Activated CD4-positive, alpha-beta memory T cell treated with anti-CD3 and anti-CD28 coated beads for 36 hours (primary cell): ENCODE measurements around the gene XNDC1N. TPM values are rescaled to one million over a fixed set of nuclear protein-coding genes. Genes with fewer than 3 reads are reported as not detected.

ENCODE experiments used
- CTCF ChIA-PET: fragments of 350-600 bp; sonication (Branson Sonifier 250); formaldehyde crosslinking; loops from one replicate; lab custom pipeline; 2021; ENCODE audit warnings: antibody characterized with exemption, inconsistent platforms; lab: Charles Lee
- POLR2A ChIA-PET: fragments of 350-600 bp; sonication (Branson Sonifier 250); formaldehyde crosslinking; loops from one replicate; lab custom pipeline; 2021; ENCODE audit warnings: antibody characterized with exemption; lab: Charles Lee
- DNase-seq: peaks from one replicate; pipeline ENCODE4 v3.0.0-alpha.2; 2020
- H3K27ac Mint-ChIP-seq: one replicate; pipeline ENCODE4 v1.8.0; 2021; ENCODE audit warnings: mixed read lengths
- H3K27me3 Mint-ChIP-seq: one replicate; pipeline ENCODE4 v1.8.0; 2021; ENCODE audit warnings: mixed read lengths
- H3K36me3 Mint-ChIP-seq: one replicate; pipeline ENCODE4 v1.8.0; 2021; ENCODE audit warnings: mixed read lengths
- H3K4me1 Mint-ChIP-seq: one replicate; pipeline ENCODE4 v1.8.0; 2021; ENCODE audit warnings: low read depth, mixed read lengths
- H3K4me3 Mint-ChIP-seq: one replicate; pipeline ENCODE4 v1.8.0; 2021; ENCODE audit warnings: mild to moderate bottlenecking, mixed read lengths
- H3K9me3 Mint-ChIP-seq: one replicate; pipeline ENCODE4 v1.8.0; 2021; ENCODE audit warnings: mixed read lengths
- intact Hi-C: fragments of 100-400 bp; cut with micrococcal nuclease; formaldehyde crosslinking; loops from one replicate; pipeline ENCODE4 v1.15.1; 2023
- total RNA-seq, 2 experiments: library from RNA; stranded (reverse); gene quantifications; one replicate each; pipeline ENCODE4 v1.2.3, GENCODE V29; 2021

Gene XNDC1N
- total RNA-seq, 2 experiments from 2014 or later = 12.4 to 13.2 TPM

GRCh38 chr11:71949034-71949433, 20.6 kb upstream of the XNDC1N start:
- intact Hi-C loops = no loop called here
- ChIA-PET CTCF (interaction anchor here (0.6 to 1.9 kb wide), 3 partner anchors 29 to 234 kb away, joined by 4 to 11 read pairs (median 5); no protein-coding TSS in a partner anchor), POLR2A (interaction anchor here (0.6 kb wide), 1 partner anchor 132 kb away, joined by 4 read pairs; no protein-coding TSS in a partner anchor)
- DNase-seq = no peak
- peaks cover 13% of the 10 kb centered on the region for H3K36me3 Mint-ChIP-seq
- H3K4me1 Mint-ChIP-seq = peaks cover 29% of the 10 kb centered on the region
- H3K27ac Mint-ChIP-seq = no peak overlapping the region
- H3K9me3 Mint-ChIP-seq = no peaks in the 10 kb centered on the region
- H3K27me3 Mint-ChIP-seq = no peaks in the 10 kb centered on the region
- no peak overlapping the region for H3K4me3 Mint-ChIP-seq

- ChIA-PET CTCF (interaction anchor here (0.6 to 1.9 kb wide), 3 partner anchors 29 to 235 kb away, joined by 4 to 11 read pairs (median 5); no protein-coding TSS in a partner anchor), POLR2A (interaction anchor here (0.6 kb wide), 1 partner anchor 133 kb away, joined by 4 read pairs; no protein-coding TSS in a partner anchor)
- Mint-ChIP-seq H3K27ac (no peak overlapping the region), H3K4me1 (peaks cover 31% of the 10 kb centered on the region), H3K4me3 (no peak overlapping the region), H3K27me3 (no peaks in the 10 kb centered on the region), H3K36me3 (peaks cover 13% of the 10 kb centered on the region), H3K9me3 (no peaks in the 10 kb centered on the region)
- intact Hi-C loops = no loop called here
- DNase-seq = no peak
Measured at GRCh38 chr11:71948314-71949027, 20.1 kb upstream of the XNDC1N start.

GRCh38 chr11:71947498-71947897, 19.1 kb upstream of the XNDC1N start:
- Mint-ChIP-seq H3K4me3 (no peak overlapping the region), H3K36me3 (peaks cover 13% of the 10 kb centered on the region), H3K4me1 (peaks cover 30% of the 10 kb centered on the region), H3K27ac (peak overlapping the region; percentile 11), H3K9me3 (no peaks in the 10 kb centered on the region), H3K27me3 (no peaks in the 10 kb centered on the region)
- intact Hi-C loops = no loop called here
- no peak for DNase-seq
- ChIA-PET CTCF (no interaction called here), POLR2A (no interaction called here)

- Mint-ChIP-seq H3K4me3 (no peak overlapping the region), H3K9me3 (no peaks in the 10 kb centered on the region), H3K27ac (peak overlapping the region; percentile 32), H3K4me1 (peaks cover 29% of the 10 kb centered on the region), H3K36me3 (peaks cover 13% of the 10 kb centered on the region), H3K27me3 (no peaks in the 10 kb centered on the region)
- ChIA-PET CTCF (no interaction called here), POLR2A (interaction anchor here (0.7 kb wide), 1 partner anchor 18 kb away, joined by 3 read pairs; the partner anchor contains the start of gene XNDC1N)
- DNase-seq = peak; percentile 23
- intact Hi-C loops = no loop called here
Measured at GRCh38 chr11:71946144-71946571, 17.8 kb upstream of the XNDC1N start.

GRCh38 chr11:71940561-71941219, 12.3 kb upstream of the XNDC1N start:
- no peak overlapping the region for H3K4me3 Mint-ChIP-seq
- H3K27ac Mint-ChIP-seq = no peak overlapping the region
- peaks cover 14% of the 10 kb centered on the region for H3K4me1 Mint-ChIP-seq
- intact Hi-C loops = no loop called here
- ChIA-PET POLR2A (no interaction called here), CTCF (no interaction called here)
- no peaks in the 10 kb centered on the region for H3K27me3 Mint-ChIP-seq
- H3K9me3 Mint-ChIP-seq = no peaks in the 10 kb centered on the region
- DNase-seq = no peak
- H3K36me3 Mint-ChIP-seq = peaks cover 13% of the 10 kb centered on the region

- Mint-ChIP-seq H3K27me3 (no peaks in the 10 kb centered on the region), H3K36me3 (peaks cover 15% of the 10 kb centered on the region), H3K9me3 (no peaks in the 10 kb centered on the region), H3K4me3 (no peak overlapping the region), H3K27ac (no peak overlapping the region), H3K4me1 (peaks cover 17% of the 10 kb centered on the region)
- DNase-seq = no peak
- POLR2A ChIA-PET = no interaction called here
- CTCF ChIA-PET = no interaction called here
- intact Hi-C loops = no loop called here
Measured at GRCh38 chr11:71937826-71938225, 9.4 kb upstream of the XNDC1N start.

GRCh38 chr11:71936825-71937224, 8.4 kb upstream of the XNDC1N start:
- Mint-ChIP-seq H3K4me1 (peaks cover 23% of the 10 kb centered on the region), H3K36me3 (peaks cover 15% of the 10 kb centered on the region), H3K27ac (no peak overlapping the region), H3K4me3 (no peak overlapping the region), H3K27me3 (no peaks in the 10 kb centered on the region), H3K9me3 (no peaks in the 10 kb centered on the region)
- intact Hi-C loops = no loop called here
- DNase-seq = no peak
- CTCF ChIA-PET = no interaction called here
- POLR2A ChIA-PET = no interaction called here

- intact Hi-C loops = no loop called here
- CTCF ChIA-PET = no interaction called here
- Mint-ChIP-seq H3K4me1 (peaks cover 37% of the 10 kb centered on the region), H3K27me3 (no peaks in the 10 kb centered on the region), H3K36me3 (peaks cover 15% of the 10 kb centered on the region), H3K9me3 (no peaks in the 10 kb centered on the region), H3K4me3 (no peak overlapping the region), H3K27ac (no peak overlapping the region)
- POLR2A ChIA-PET = no interaction called here
- no peak for DNase-seq
Measured at GRCh38 chr11:71935338-71935925, 7.0 kb upstream of the XNDC1N start.

- H3K27ac Mint-ChIP-seq = peak overlapping the region; percentile 2
- peak; percentile 27 for DNase-seq
- ChIA-PET POLR2A (no interaction called here), CTCF (interaction anchor here (1.1 to 1.2 kb wide), 2 partner anchors 10 to 22 kb away, joined by 3 read pairs; no protein-coding TSS in a partner anchor)
- peaks cover 13% of the 10 kb centered on the region for H3K36me3 Mint-ChIP-seq
- H3K27me3 Mint-ChIP-seq = no peaks in the 10 kb centered on the region
- no peaks in the 10 kb centered on the region for H3K9me3 Mint-ChIP-seq
- peaks cover 49% of the 10 kb centered on the region for H3K4me1 Mint-ChIP-seq
- intact Hi-C loops = loop anchor here (5.0 kb wide), 1 partner anchor 288 kb away; the partner anchor contains the start of gene INPPL1
- no peak overlapping the region for H3K4me3 Mint-ChIP-seq
Measured at GRCh38 chr11:71934213-71934612, 5.8 kb upstream of the XNDC1N start.

- POLR2A ChIA-PET = interaction anchor here (1.1 kb wide), 1 partner anchor 22 kb away, joined by 4 read pairs; no protein-coding TSS in a partner anchor
- Mint-ChIP-seq H3K36me3 (peaks cover 16% of the 10 kb centered on the region), H3K9me3 (no peaks in the 10 kb centered on the region), H3K4me1 (peaks cover 49% of the 10 kb centered on the region), H3K4me3 (no peak overlapping the region), H3K27ac (peak overlapping the region; percentile 2), H3K27me3 (no peaks in the 10 kb centered on the region)
- no peak for DNase-seq
- intact Hi-C loops = loop anchor here (5.0 kb wide), 1 partner anchor 289 kb away; the partner anchor contains the start of gene INPPL1
- CTCF ChIA-PET = interaction anchor here (1.0 to 3.0 kb wide), 4 partner anchors 11 to 92 kb away, joined by 3 to 9 read pairs (median 3); no protein-coding TSS in a partner anchor
Measured at GRCh38 chr11:71933141-71933933, 4.9 kb upstream of the XNDC1N start.

GRCh38 chr11:71931245-71931602, 2.8 kb upstream of the XNDC1N start:
- Mint-ChIP-seq H3K27me3 (no peaks in the 10 kb centered on the region), H3K4me3 (peak overlapping the region; percentile 86), H3K9me3 (no peaks in the 10 kb centered on the region), H3K4me1 (peaks cover 55% of the 10 kb centered on the region), H3K27ac (peak overlapping the region; percentile 97), H3K36me3 (peaks cover 15% of the 10 kb centered on the region)
- ChIA-PET POLR2A (interaction anchor here (0.6 to 1.4 kb wide), 5 partner anchors 16 to 500 kb away, joined by 3 to 6 read pairs (median 4); no protein-coding TSS in a partner anchor), CTCF (interaction anchor here (0.7 to 3.0 kb wide), 5 partner anchors 26 to 94 kb away, joined by 3 to 9 read pairs (median 6); no protein-coding TSS in a partner anchor)
- no peak for DNase-seq
- intact Hi-C loops = loop anchor here (2.0 to 5.0 kb wide), 2 partner anchors 32 to 291 kb away; partner anchors contain the start of gene INPPL1
